HL-60 (cell line): Measurements from ENCODE around the gene CADM1.

Experiments
- CTCF ChIP-seq: IDR thresholded peaks from one replicate; pipeline ENCODE4 v1.5.1; 2011; ENCODE audit warnings: low read length, control low read depth, inconsistent platforms; ENCODE audit not compliant: insufficient read depth
- GABPA ChIP-seq: IDR thresholded peaks from 2 replicates; pipeline ENCODE4 v1.6.1; 2012; ENCODE audit warnings: low read depth
- POLR2AphosphoS5 ChIP-seq: IDR thresholded peaks from 2 replicates; pipeline ENCODE4 v1.6.1; 2012; ENCODE audit warnings: low read depth

- TF ChIP-seq CTCF (no peak), GABPA (no peak), POLR2AphosphoS5 (no peak)
Measured at GRCh38 chr11:115456019-115456418, 48.2 kb downstream of the CADM1 start.
